GM12878 (cell line): ENCODE measurements around the gene SPINK4. TPM values are rescaled to one million over a fixed set of nuclear protein-coding genes. Genes with fewer than 3 reads are reported as not detected.

Source experiments
- ATAC-seq: fragments of 200-7000 bp; cut with Tn5 transposase; 3 replicates; pipeline ENCODE4 v1.9.1; 2020; ENCODE audit warnings: mild to moderate bottlenecking, moderate library complexity
- BruUV-seq: library from RNA; stranded (reverse); fragments of 400-500 nt; replicated peaks from 2 replicates; lab custom pipeline; 2021; lab: Mats Ljungman, UMichigan
- CTCF ChIA-PET: fragments of 300-600 bp; sonication (Branson Sonifier 250); formaldehyde crosslinking; extraction: SDS; loops from one replicate; lab custom pipeline; 2021; ENCODE audit warnings: inconsistent platforms; lab: Yijun Ruan, JAX
- POLR2A ChIA-PET: fragments of 350-600 bp; formaldehyde crosslinking; extraction: SDS; loops from one replicate; lab custom pipeline; 2021; ENCODE audit warnings: inconsistent platforms; lab: Charles Lee
- RAD21 ChIA-PET: fragments of 300-600 bp; sonication (Branson Sonifier 250); formaldehyde crosslinking; loops from one replicate; lab custom pipeline; 2023; ENCODE audit warnings: antibody characterized with exemption; ENCODE audit not compliant: unreplicated experiment; lab: Charles Lee
- SMC1A ChIA-PET: fragments of 300-600 bp; sonication (Branson Sonifier 250); formaldehyde crosslinking; loops from one replicate; lab custom pipeline; 2023; ENCODE audit not compliant: unreplicated experiment, uncharacterized antibody; lab: Charles Lee
- DNase-seq: peaks from one replicate; pipeline ENCODE4 v3.0.0-alpha.2; 2011; ENCODE audit warnings: low read depth, low spot score
- FAIRE-seq: peaks from 3 replicates; lab custom pipeline; 2011; peaks lifted over from hg19 to GRCh38; lab: Jason Lieb, UNC
- H2AFZ ChIP-seq: 2 replicates; pipeline ENCODE4 v1.6.0; 2011; ENCODE audit warnings: low read depth, low read length, control low read depth; ENCODE audit not compliant: control insufficient read depth
- H3K27ac ChIP-seq: 2 replicates; pipeline ENCODE4 v1.5.1; 2011; ENCODE audit warnings: control low read depth; ENCODE audit not compliant: control insufficient read depth, insufficient read depth
- H3K27me3 ChIP-seq, 2 experiments: replicated peaks in 1 of 2; 2 replicates each; pipeline versions ENCODE4 v1.6.0 to v1.6.1; 2011; ENCODE audit warnings: low read length in 1 of 2; ENCODE audit not compliant: control insufficient read depth in 2 of 2, insufficient read depth in 2 of 2
- H3K36me3 ChIP-seq, 2 experiments: 2 replicates each; pipeline ENCODE4 v1.5.1; 2011; ENCODE audit warnings: low read length in 1 of 2; ENCODE audit not compliant: control insufficient read depth in 2 of 2, insufficient read depth in 2 of 2
- H3K4me1 ChIP-seq: 2 replicates; pipeline ENCODE4 v1.6.1; 2011; ENCODE audit warnings: mild to moderate bottlenecking, low read length, moderate library complexity, mixed read lengths; ENCODE audit not compliant: control insufficient read depth, insufficient read depth
- H3K4me2 ChIP-seq: 2 replicates; pipeline ENCODE4 v1.6.0; 2011; ENCODE audit warnings: control low read depth; ENCODE audit not compliant: control insufficient read depth, insufficient read depth
- H3K4me3 ChIP-seq: fragments of 200-600 bp; sonication (generic); 2 replicates; pipeline ENCODE4 v1.5.1; 2016
- H3K79me2 ChIP-seq: 2 replicates; pipeline ENCODE4 v1.6.0; 2011; ENCODE audit warnings: low read length; ENCODE audit not compliant: control insufficient read depth, insufficient read depth
- H3K9ac ChIP-seq: 2 replicates; pipeline ENCODE4 v1.8.0; 2011; ENCODE audit warnings: low read length, control low read depth, mixed read lengths; ENCODE audit not compliant: control insufficient read depth, insufficient read depth
- H3K9me3 ChIP-seq: replicated peaks from 3 replicates; pipeline ENCODE4 v1.5.1; 2011; ENCODE audit warnings: mild to moderate bottlenecking, low read length; ENCODE audit not compliant: control insufficient read depth, insufficient read depth
- H4K20me1 ChIP-seq: 2 replicates; pipeline ENCODE4 v1.6.0; 2011; ENCODE audit not compliant: control insufficient read depth, insufficient read depth
- NFYB ChIP-seq: IDR thresholded peaks from 2 replicates; pipeline ENCODE4 v1.6.1; 2011; ENCODE audit warnings: low read depth, mild to moderate bottlenecking, low read length, improper control_type of control experiment, moderate library complexity; ENCODE audit not compliant: insufficient read depth
- RAD21 ChIP-seq: IDR thresholded peaks from 2 replicates; pipeline ENCODE4 v1.6.1; 2011; ENCODE audit warnings: mild to moderate bottlenecking, low read depth, low read length, moderate library complexity; ENCODE audit not compliant: insufficient read depth
- RBBP5 ChIP-seq: fragments of 200-600 bp; sonication (generic); conservative IDR thresholded peaks from 2 replicates; pipeline ENCODE4 v1.6.1; 2016
- SMC3 ChIP-seq: IDR thresholded peaks from 2 replicates; pipeline ENCODE4 v1.6.1; 2011; ENCODE audit warnings: low read length, improper control_type of control experiment, borderline replicate concordance
- WGBS: methylation state at CpG from one replicate; pipeline ENCODE4 v1.1.6; 2016; ENCODE audit warnings: low lambda C conversion rate; ENCODE audit not compliant: insufficient replicate concordance, insufficient coverage; ENCODE audit errors: missing lambda C conversion rate; 5-methylcytosine and 5-hydroxymethylcytosine counted together
- in situ Hi-C: fragments of 300-500 bp; cut with MboI; formaldehyde crosslinking; loops from 9 replicates; pipeline ENCODE4 v1.14.3; 2018; ENCODE audit warnings: mixed read lengths
- intact Hi-C: fragments of 100-400 bp; cut with micrococcal nuclease; formaldehyde crosslinking; loops from one replicate; pipeline ENCODE4 v1.14.2; 2022; ENCODE audit not compliant: unreplicated experiment
- polyA plus RNA-seq, 11 experiments: library from polyadenylated mRNA; depleted of rRNA in 4 of 11; unstranded in 6 of 11; stranded (reverse) in 5 of 11; fragments of >200 nt; fragmentation: Nextera tagmentation in 4 of 11; fragmentation: Illumina TruSeq in 1 of 11; extraction: Ambion mirVana in 4 of 11; extraction: Trizol in 1 of 11; gene quantifications; 1 replicate in 1 of 11; 2 replicates in 10 of 11; pipeline versions ENCODE4 v1.2.1 to v1.2.3, GENCODE V29; 2011 to 2016; ENCODE audit warnings: inconsistent platforms in 2 of 11, missing spikeins in 2 of 11, low read depth in 1 of 11
- total RNA-seq, 4 experiments: library from RNA; depleted of rRNA in 3 of 4; stranded (reverse); fragments of >200 nt in 3 of 4; fragmentation: Illumina TruSeq in 1 of 4; extraction: Trizol in 1 of 4; gene quantifications; 2 replicates each; pipeline versions ENCODE4 v1.2.1 to v1.2.3, GENCODE V29; 2013 to 2021
- TF ChIP-seq, protein P1 (sequence below): fragments of 450-650 bp; IDR thresholded peaks from 2 replicates; pipeline ENCODE4 v1.6.1; 2017; ENCODE audit warnings: mild to moderate bottlenecking, moderate library complexity
- TF ChIP-seq, protein P2 (sequence below), 3 experiments: IDR thresholded peaks in 2 of 3; conservative IDR thresholded peaks in 1 of 3; 2 replicates each; pipeline ENCODE4 v1.5.1; 2011; ENCODE audit warnings: low read depth in 3 of 3, low read length in 3 of 3, mild to moderate bottlenecking in 3 of 3, control low read depth in 2 of 3, moderate library complexity in 2 of 3, inconsistent platforms in 1 of 3, mixed read lengths in 1 of 3; ENCODE audit not compliant: control insufficient read depth in 2 of 3, insufficient read depth in 1 of 3; ENCODE audit errors: extremely low read depth in 1 of 3

SPINK4 gene
- total and polyA plus RNA-seq, 10 of the 15 experiments (the other 5 are each of a cell fraction or from before 2014, with no cell fraction given), result not detected

DNA sequence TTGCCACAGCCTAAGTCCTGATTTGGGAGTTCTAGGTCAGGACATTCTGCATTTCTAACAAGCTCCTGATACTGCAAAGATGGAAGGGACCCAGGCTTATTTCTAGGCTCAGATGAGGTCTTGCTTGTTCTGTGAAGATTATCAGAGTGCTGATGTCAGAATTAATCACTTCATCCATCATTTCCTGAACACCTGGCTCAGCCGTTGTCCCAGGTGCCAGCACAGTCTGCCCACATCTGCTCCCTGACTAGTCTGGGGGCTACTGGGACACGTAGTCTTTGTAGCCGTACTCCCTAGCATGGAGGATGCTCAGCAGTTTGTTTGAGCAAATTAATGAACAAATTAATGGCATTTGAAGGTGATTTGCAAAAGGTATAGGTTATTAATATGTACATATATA is 17.9 kb upstream of the SPINK4 start (continued):
- TF ChIP-seq, protein P1, sequence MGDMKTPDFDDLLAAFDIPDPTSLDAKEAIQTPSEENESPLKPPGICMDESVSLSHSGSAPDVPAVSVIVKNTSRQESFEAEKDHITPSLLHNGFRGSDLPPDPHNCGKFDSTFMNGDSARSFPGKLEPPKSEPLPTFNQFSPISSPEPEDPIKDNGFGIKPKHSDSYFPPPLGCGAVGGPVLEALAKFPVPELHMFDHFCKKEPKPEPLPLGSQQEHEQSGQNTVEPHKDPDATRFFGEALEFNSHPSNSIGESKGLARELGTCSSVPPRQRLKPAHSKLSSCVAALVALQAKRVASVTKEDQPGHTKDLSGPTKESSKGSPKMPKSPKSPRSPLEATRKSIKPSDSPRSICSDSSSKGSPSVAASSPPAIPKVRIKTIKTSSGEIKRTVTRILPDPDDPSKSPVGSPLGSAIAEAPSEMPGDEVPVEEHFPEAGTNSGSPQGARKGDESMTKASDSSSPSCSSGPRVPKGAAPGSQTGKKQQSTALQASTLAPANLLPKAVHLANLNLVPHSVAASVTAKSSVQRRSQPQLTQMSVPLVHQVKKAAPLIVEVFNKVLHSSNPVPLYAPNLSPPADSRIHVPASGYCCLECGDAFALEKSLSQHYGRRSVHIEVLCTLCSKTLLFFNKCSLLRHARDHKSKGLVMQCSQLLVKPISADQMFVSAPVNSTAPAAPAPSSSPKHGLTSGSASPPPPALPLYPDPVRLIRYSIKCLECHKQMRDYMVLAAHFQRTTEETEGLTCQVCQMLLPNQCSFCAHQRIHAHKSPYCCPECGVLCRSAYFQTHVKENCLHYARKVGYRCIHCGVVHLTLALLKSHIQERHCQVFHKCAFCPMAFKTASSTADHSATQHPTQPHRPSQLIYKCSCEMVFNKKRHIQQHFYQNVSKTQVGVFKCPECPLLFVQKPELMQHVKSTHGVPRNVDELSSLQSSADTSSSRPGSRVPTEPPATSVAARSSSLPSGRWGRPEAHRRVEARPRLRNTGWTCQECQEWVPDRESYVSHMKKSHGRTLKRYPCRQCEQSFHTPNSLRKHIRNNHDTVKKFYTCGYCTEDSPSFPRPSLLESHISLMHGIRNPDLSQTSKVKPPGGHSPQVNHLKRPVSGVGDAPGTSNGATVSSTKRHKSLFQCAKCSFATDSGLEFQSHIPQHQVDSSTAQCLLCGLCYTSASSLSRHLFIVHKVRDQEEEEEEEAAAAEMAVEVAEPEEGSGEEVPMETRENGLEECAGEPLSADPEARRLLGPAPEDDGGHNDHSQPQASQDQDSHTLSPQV, result no peak
- TF ChIP-seq NFYB, result no peak

DNA sequence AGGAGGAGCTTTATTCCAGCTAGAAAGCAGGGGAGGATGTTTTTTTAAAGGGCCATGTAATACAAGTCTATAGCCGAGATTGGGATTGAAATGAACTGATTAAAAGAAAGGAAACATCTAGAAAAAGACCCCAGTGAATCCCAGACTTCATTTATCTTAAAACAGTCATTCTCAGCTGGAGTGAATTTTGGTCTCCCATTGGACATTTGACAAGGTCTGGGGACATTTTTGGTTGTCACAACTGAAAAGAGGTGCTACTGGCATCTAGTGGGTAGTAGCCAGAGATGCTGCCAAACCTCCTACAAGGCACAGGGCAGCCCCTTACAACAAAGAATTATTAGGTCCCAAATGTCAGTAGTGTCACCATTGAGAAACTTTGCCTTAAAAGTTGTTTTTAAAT is 16.3 kb upstream of the SPINK4 start:
- peak; percentile 46 for ATAC-seq
- intact Hi-C loops (loop anchor here (2.0 kb wide), 3 partner anchors 57 to 199 kb away; partner anchors contain the start of genes B4GALT1 and DNAJA1), in situ Hi-C loops (loop anchor here (5.0 kb wide), 1 partner anchor 141 kb away; no protein-coding TSS in a partner anchor)
- TF ChIP-seq SMC3, result peak; percentile 35; the same call in 1 of the 2 replicates
- TF ChIP-seq RBBP5, result no peak
- peak; percentile 71 for TF ChIP-seq RAD21
- TF ChIP-seq, protein P2, sequence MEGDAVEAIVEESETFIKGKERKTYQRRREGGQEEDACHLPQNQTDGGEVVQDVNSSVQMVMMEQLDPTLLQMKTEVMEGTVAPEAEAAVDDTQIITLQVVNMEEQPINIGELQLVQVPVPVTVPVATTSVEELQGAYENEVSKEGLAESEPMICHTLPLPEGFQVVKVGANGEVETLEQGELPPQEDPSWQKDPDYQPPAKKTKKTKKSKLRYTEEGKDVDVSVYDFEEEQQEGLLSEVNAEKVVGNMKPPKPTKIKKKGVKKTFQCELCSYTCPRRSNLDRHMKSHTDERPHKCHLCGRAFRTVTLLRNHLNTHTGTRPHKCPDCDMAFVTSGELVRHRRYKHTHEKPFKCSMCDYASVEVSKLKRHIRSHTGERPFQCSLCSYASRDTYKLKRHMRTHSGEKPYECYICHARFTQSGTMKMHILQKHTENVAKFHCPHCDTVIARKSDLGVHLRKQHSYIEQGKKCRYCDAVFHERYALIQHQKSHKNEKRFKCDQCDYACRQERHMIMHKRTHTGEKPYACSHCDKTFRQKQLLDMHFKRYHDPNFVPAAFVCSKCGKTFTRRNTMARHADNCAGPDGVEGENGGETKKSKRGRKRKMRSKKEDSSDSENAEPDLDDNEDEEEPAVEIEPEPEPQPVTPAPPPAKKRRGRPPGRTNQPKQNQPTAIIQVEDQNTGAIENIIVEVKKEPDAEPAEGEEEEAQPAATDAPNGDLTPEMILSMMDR (IDR thresholded peaks at IDR 0.05 in 2 of 3, conservative IDR thresholded peaks at IDR 0.05 in 1 of 3; ENCODE audit: control insufficient read depth in 2 of 3, extremely low read depth in 1 of 3, insufficient read depth in 1 of 3, low read depth in 3 of 3, low read length in 3 of 3), result peak; percentile 30 to 41 (median 32); a peak in 4 of 6 replicates
- no peak overlapping the region for H2AFZ ChIP-seq
- FAIRE-seq, result no peak
- no TSS peak for BruUV-seq
- H3K4me2 ChIP-seq, result no peak overlapping the region
- ChIA-PET SMC1A (interaction anchor here (0.6 to 4.5 kb wide), 6 partner anchors 14 to 145 kb away, joined by 3 to 84 read pairs (median 3); partner anchors contain the start of gene SMU1), CTCF (interaction anchor here (0.7 to 6.0 kb wide), 8 partner anchors 10 to 143 kb away, joined by 3 to 44 read pairs (median 4); partner anchors contain the start of gene B4GALT1), RAD21 (interaction anchor here (1.0 kb wide), 3 partner anchors 62 to 143 kb away, joined by 3 read pairs; no protein-coding TSS in a partner anchor), POLR2A (no interaction called here)
- H4K20me1 ChIP-seq, result no peaks in the 10 kb centered on the region
- no peak for DNase-seq
- H3K36me3 ChIP-seq, result no peaks in the 10 kb centered on the region
- H3K27me3 ChIP-seq, result no peaks in the 10 kb centered on the region
- H3K79me2 ChIP-seq, result no peaks in the 10 kb centered on the region
- no peak overlapping the region for H3K9ac ChIP-seq
- H3K27ac ChIP-seq, result no peak overlapping the region
- H3K4me3 ChIP-seq, result no peak overlapping the region
- WGBS, result 0% methylated on average over 1 of the region's 1 CpG
- H3K9me3 ChIP-seq, result no peaks in the 10 kb centered on the region
- peaks cover 38% of the 10 kb centered on the region for H3K4me1 ChIP-seq
